H1 (cell line): ENCODE measurements around the gene RIPPLY1. TPM values are rescaled to one million over a fixed set of nuclear protein-coding genes. Genes with fewer than 3 reads are reported as not detected.

ENCODE experiments used
- CTCF ChIA-PET: fragments of 300-600 bp; sonication (Branson Sonifier 250); formaldehyde crosslinking; loops from one replicate; lab custom pipeline; 2021; ENCODE audit not compliant: partially characterized antibody; lab: Charles Lee
- POLR2A ChIA-PET: fragments of 300-600 bp; sonication (Branson Sonifier 250); formaldehyde crosslinking; loops from one replicate; lab custom pipeline; 2021; ENCODE audit warnings: inconsistent platforms; ENCODE audit not compliant: partially characterized antibody; lab: Charles Lee
- DNase-seq, 2 experiments: peaks; one replicate each; pipeline versions ENCODE4 v3.0.0 to v3.0.0-alpha.2; 2010 to 2022; ENCODE audit warnings: low spot score in 2 of 2, low read depth in 1 of 2, mixed read lengths in 1 of 2
- FAIRE-seq: peaks from 2 replicates; lab custom pipeline; 2011; peaks lifted over from hg19 to GRCh38; lab: Jason Lieb, UNC
- H2AFZ ChIP-seq: 2 replicates; pipeline ENCODE4 v1.8.1; 2012; ENCODE audit warnings: low read length, inconsistent platforms
- H2AK5ac ChIP-seq: 2 replicates; pipeline ENCODE4 v1.6.1; 2013; ENCODE audit warnings: low read depth, low read length
- H2BK120ac ChIP-seq: replicated peaks from 2 replicates; pipeline ENCODE3; 2013; ENCODE audit warnings: low read depth, low read length, inconsistent platforms
- H2BK12ac ChIP-seq: 2 replicates; pipeline ENCODE4 v1.6.1; 2013; ENCODE audit warnings: low read depth, low read length
- H2BK15ac ChIP-seq: 2 replicates; pipeline ENCODE4 v1.6.1; 2013; ENCODE audit warnings: low read length
- H2BK20ac ChIP-seq: 2 replicates; pipeline ENCODE4 v1.6.1; 2013; ENCODE audit warnings: low read length
- H2BK5ac ChIP-seq: 2 replicates; pipeline ENCODE4 v1.6.1; 2013; ENCODE audit warnings: low read depth, low read length
- H3K14ac ChIP-seq: 2 replicates; pipeline ENCODE4 v1.6.1; 2013; ENCODE audit warnings: inconsistent platforms; ENCODE audit not compliant: insufficient read length
- H3K18ac ChIP-seq: 2 replicates; pipeline ENCODE4 v1.6.1; 2013; ENCODE audit warnings: low read length; ENCODE audit errors: extremely low read depth
- H3K23ac ChIP-seq: 2 replicates; pipeline ENCODE4 v1.6.1; 2013; ENCODE audit warnings: inconsistent platforms; ENCODE audit not compliant: insufficient read length
- H3K23me2 ChIP-seq: 2 replicates; pipeline ENCODE4 v1.6.1; 2013; ENCODE audit warnings: low read depth, low read length
- H3K27ac ChIP-seq: 2 replicates; pipeline ENCODE4 v1.6.1; 2011; ENCODE audit warnings: low read depth, low read length, inconsistent platforms
- H3K27me3 ChIP-seq, 4 experiments: replicated peaks in 1 of 4; 1 replicate in 1 of 4; 2 replicates in 3 of 4; pipeline versions ENCODE4 v1.6.1 to v1.8.1; 2011 to 2013; ENCODE audit warnings: low read length in 3 of 4, mild to moderate bottlenecking in 3 of 4, inconsistent platforms in 2 of 4, mixed read lengths in 2 of 4, moderate library complexity in 1 of 4; ENCODE audit not compliant: control insufficient read depth in 3 of 4, insufficient read depth in 3 of 4; ENCODE audit errors: extremely low read depth in 1 of 4
- H3K36me3 ChIP-seq, 4 experiments: 2 replicates each; pipeline versions ENCODE4 v1.6.1 to v1.8.1; 2011 to 2013; ENCODE audit warnings: mild to moderate bottlenecking in 4 of 4, low read length in 3 of 4, moderate library complexity in 2 of 4, control low read depth in 1 of 4, inconsistent platforms in 1 of 4; ENCODE audit not compliant: insufficient read depth in 4 of 4, control insufficient read depth in 2 of 4
- H3K4ac ChIP-seq: replicated peaks from 2 replicates; pipeline ENCODE3; 2013; ENCODE audit warnings: low read length, low read depth, mixed read lengths, inconsistent platforms; ENCODE audit not compliant: insufficient read length
- H3K4me1 ChIP-seq, 4 experiments: replicated peaks in 1 of 4; 1 replicate in 1 of 4; 2 replicates in 3 of 4; pipeline versions ENCODE4 v1.6.1 to v1.8.1; 2011 to 2013; ENCODE audit warnings: low read length in 3 of 4, inconsistent platforms in 2 of 4, mixed read lengths in 1 of 4; ENCODE audit not compliant: insufficient read depth in 4 of 4, control insufficient read depth in 3 of 4
- H3K4me2 ChIP-seq, 2 experiments: 2 replicates each; pipeline versions ENCODE4 v1.6.1 to v1.8.1; 2011 to 2013; ENCODE audit warnings: low read depth in 2 of 2, low read length in 2 of 2, control low read depth in 1 of 2, inconsistent platforms in 1 of 2, mild to moderate bottlenecking in 1 of 2; ENCODE audit not compliant: insufficient read depth in 1 of 2
- H3K4me3 ChIP-seq, 4 experiments: fragments of 200-600, 300-600 bp in 1 of 4; sonication (generic), shearing (Covaris generic), sonication (Bioruptor Twin) in 1 of 4; 2 replicates each; pipeline versions ENCODE4 v1.5.1 to v1.8.1; 2011 to 2016; ENCODE audit warnings: low read length in 4 of 4, low read depth in 3 of 4, control low read depth in 2 of 4, inconsistent platforms in 2 of 4, mild to moderate bottlenecking in 2 of 4, mixed read lengths in 1 of 4, moderate library complexity in 1 of 4; ENCODE audit not compliant: insufficient read depth in 2 of 4; ENCODE audit errors: extremely low read depth in 1 of 4
- H3K56ac ChIP-seq: replicated peaks from 2 replicates; pipeline ENCODE3; 2013; ENCODE audit warnings: low read depth, mild to moderate bottlenecking, mixed read lengths, low read length, inconsistent platforms; ENCODE audit not compliant: insufficient read length
- H3K79me1 ChIP-seq: 2 replicates; pipeline ENCODE4 v1.6.1; 2013; ENCODE audit warnings: low read depth, low read length, control low read depth
- H3K79me2 ChIP-seq, 2 experiments: 2 replicates each; pipeline versions ENCODE4 v1.6.1 to v1.8.1; 2012 to 2013; ENCODE audit warnings: low read length in 2 of 2, mild to moderate bottlenecking in 2 of 2, inconsistent platforms in 1 of 2; ENCODE audit not compliant: insufficient read depth in 2 of 2, control insufficient read depth in 1 of 2
- H3K9ac ChIP-seq, 4 experiments: replicated peaks in 1 of 4; 1 replicate in 1 of 4; 2 replicates in 3 of 4; pipeline versions ENCODE4 v1.6.1 to v1.8.1; 2011 to 2013; ENCODE audit warnings: low read depth in 3 of 4, low read length in 3 of 4, control low read depth in 2 of 4, mild to moderate bottlenecking in 2 of 4, moderate library complexity in 2 of 4, inconsistent platforms in 1 of 4; ENCODE audit errors: extremely low read depth in 1 of 4
- H3K9me3 ChIP-seq, 2 experiments: 2 replicates each; pipeline versions ENCODE4 v1.6.1 to v1.8.1; 2012 to 2013; ENCODE audit warnings: mild to moderate bottlenecking in 2 of 2, moderate library complexity in 2 of 2, control low read depth in 1 of 2, inconsistent platforms in 1 of 2, low read depth in 1 of 2, low read length in 1 of 2, mixed read lengths in 1 of 2; ENCODE audit not compliant: insufficient read depth in 2 of 2
- H4K20me1 ChIP-seq, 2 experiments: replicated peaks in 1 of 2; 2 replicates each; pipeline versions ENCODE3 to v1.8.1; 2011 to 2013; ENCODE audit warnings: inconsistent platforms in 2 of 2, low read length in 2 of 2, mild to moderate bottlenecking in 1 of 2; ENCODE audit not compliant: insufficient read depth in 2 of 2, control insufficient read depth in 1 of 2
- H4K5ac ChIP-seq: 2 replicates; pipeline ENCODE4 v1.6.1; 2013; ENCODE audit warnings: low read length, low read depth, mixed read lengths, inconsistent platforms; ENCODE audit not compliant: insufficient read length
- H4K8ac ChIP-seq: 2 replicates; pipeline ENCODE4 v1.8.0; 2013; ENCODE audit warnings: mild to moderate bottlenecking, moderate library complexity, low read length, inconsistent platforms; ENCODE audit not compliant: insufficient read depth; ENCODE audit errors: extremely low read depth
- H4K91ac ChIP-seq: replicated peaks from 2 replicates; pipeline ENCODE3; 2013; ENCODE audit warnings: low read length, mixed read lengths, inconsistent platforms; ENCODE audit not compliant: insufficient read length
- CBX8 ChIP-seq: fragments of 300-800, 300-1000 bp; sonication (generic); IDR thresholded peaks from 2 replicates; pipeline ENCODE4 v1.7.1; 2016; ENCODE audit warnings: low read depth, low read length, borderline replicate concordance
- CEBPB ChIP-seq: IDR thresholded peaks from 2 replicates; pipeline ENCODE4 v1.6.1; 2012; ENCODE audit warnings: low read depth, low read length
- CREB1 ChIP-seq: IDR thresholded peaks from 2 replicates; pipeline ENCODE4 v1.6.1; 2012; ENCODE audit warnings: inconsistent platforms
- CTBP2 ChIP-seq: IDR thresholded peaks from 2 replicates; pipeline ENCODE4 v1.7.0; 2011; ENCODE audit warnings: borderline replicate concordance, mild to moderate bottlenecking, moderate library complexity, mixed read lengths, low read length; ENCODE audit not compliant: insufficient read depth, insufficient read length
- GABPA ChIP-seq: IDR thresholded peaks from 2 replicates; pipeline ENCODE4 v1.6.1; 2011; ENCODE audit warnings: mild to moderate bottlenecking, low read length, moderate library complexity, borderline replicate concordance; ENCODE audit not compliant: insufficient read depth
- GTF2F1 ChIP-seq: IDR thresholded peaks from 2 replicates; pipeline ENCODE4 v1.6.1; 2012; ENCODE audit warnings: low read depth, low read length, improper control_type of control experiment, borderline replicate concordance
- JUND ChIP-seq: IDR thresholded peaks from 2 replicates; pipeline ENCODE4 v1.6.1; 2011; ENCODE audit warnings: mild to moderate bottlenecking, improper control_type of control experiment, low read length
- KDM5A ChIP-seq: fragments of 200-600 bp; IDR thresholded peaks from 2 replicates; pipeline ENCODE4 v1.7.1; 2012; ENCODE audit warnings: mild to moderate bottlenecking, low read length, inconsistent platforms, mixed read lengths
- NANOG ChIP-seq: IDR thresholded peaks from 2 replicates; pipeline ENCODE4 v1.6.1; 2011; ENCODE audit warnings: low read length, low read depth, mild to moderate bottlenecking, inconsistent platforms; ENCODE audit not compliant: insufficient read depth, poor library complexity, severe bottlenecking
- POU5F1 ChIP-seq: IDR thresholded peaks from 2 replicates; pipeline ENCODE4 v1.6.1; 2011; ENCODE audit warnings: low read depth, mild to moderate bottlenecking, low read length, moderate library complexity
- RFX5 ChIP-seq: IDR thresholded peaks from 2 replicates; pipeline ENCODE4 v1.6.1; 2011; ENCODE audit warnings: low read depth, low read length, improper control_type of control experiment, borderline replicate concordance
- RNF2 ChIP-seq: fragments of 200-900, 300-1000 bp; sonication (generic); IDR thresholded peaks from 2 replicates; pipeline ENCODE4 v1.7.1; 2016; ENCODE audit warnings: borderline replicate concordance, low read depth, mild to moderate bottlenecking, antibody characterized with exemption, low read length; ENCODE audit not compliant: poor library complexity, severe bottlenecking; ENCODE audit errors: missing control alignments
- RXRA ChIP-seq: IDR thresholded peaks from 2 replicates; pipeline ENCODE4 v1.6.1; 2011; ENCODE audit warnings: low read depth, mild to moderate bottlenecking, low read length, moderate library complexity; ENCODE audit not compliant: insufficient read depth
- SP4 ChIP-seq: IDR thresholded peaks from 2 replicates; pipeline ENCODE4 v1.6.1; 2012; ENCODE audit warnings: low read length, inconsistent platforms
- TBP ChIP-seq: IDR thresholded peaks from 2 replicates; pipeline ENCODE4 v1.6.1; 2011; ENCODE audit warnings: low read depth, low read length, improper control_type of control experiment
- WGBS, 2 experiments: shearing (Covaris generic) in 1 of 2; methylation state at CpG; one replicate each; pipeline versions ENCODE4 v1.1.6 to v1.1.7; 2013 to 2015; ENCODE audit warnings: low lambda C conversion rate in 2 of 2, mixed read lengths in 2 of 2, inconsistent platforms in 1 of 2, low coverage in 1 of 2, missing lambda C conversion rate in 1 of 2; ENCODE audit not compliant: insufficient replicate concordance in 2 of 2, insufficient coverage in 1 of 2, insufficient read length in 1 of 2; ENCODE audit errors: extremely low coverage in 1 of 2, missing lambda C conversion rate in 1 of 2; 5-methylcytosine and 5-hydroxymethylcytosine counted together
- polyA plus RNA-seq, 7 experiments: library from polyadenylated mRNA; depleted of rRNA in 3 of 7; stranded (reverse) in 5 of 7; unstranded in 2 of 7; fragments of >200 nt in 5 of 7; fragments of 200-250 nt in 2 of 7; gene quantifications; 1 replicate in 5 of 7; 2 replicates in 1 of 7; 4 replicates in 1 of 7; pipeline versions ENCODE4 v1.2.1 to v1.2.3, GENCODE V29; 2011 to 2013; ENCODE audit warnings: missing spikeins in 2 of 7, mixed read lengths in 2 of 7
- total RNA-seq: library from RNA; stranded (reverse); fragmentation: NEBNext Ultra II Directional; extraction: Animal tissue kit (Norgen Biotek cat#: 25700); gene quantifications from 2 replicates; pipeline ENCODE4 v1.2.1, GENCODE V29; 2021

RIPPLY1 gene
- total and polyA plus RNA-seq, 2 of the 8 experiments (the other 6 are each of a cell fraction or from before 2014, with no cell fraction given) = not detected

DNA sequence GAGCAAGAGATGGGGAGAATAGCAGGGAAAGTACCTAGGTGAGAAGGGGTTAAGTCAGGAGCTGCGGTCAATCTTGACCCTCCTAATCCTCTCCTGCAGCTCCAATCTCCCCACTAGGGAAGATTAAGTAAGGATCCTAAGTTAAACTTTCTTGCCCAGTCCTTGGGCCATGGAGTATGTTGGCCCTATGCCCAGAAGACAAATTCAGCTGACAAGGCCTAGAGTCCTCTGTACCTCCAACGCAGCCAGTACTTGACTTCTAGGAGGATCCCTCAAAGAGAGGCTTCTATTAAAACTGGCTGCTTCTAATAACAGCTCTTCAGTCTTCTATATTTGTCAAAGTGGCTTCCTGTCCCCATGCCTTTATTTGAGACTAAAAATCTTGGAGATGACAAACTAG is 18.5 kb upstream of the RIPPLY1 start:
- Histone ChIP-seq H3K36me3 (no peaks in the 10 kb centered on the region), H3K4ac (no peak overlapping the region), H3K23me2 (no peaks in the 10 kb centered on the region), H2BK15ac (no peak overlapping the region), H3K18ac (no peak overlapping the region), H2AFZ (no peak overlapping the region), H2BK20ac (no peak overlapping the region), H3K4me2 (no peak overlapping the region), H4K20me1 (no peaks in the 10 kb centered on the region), H3K9me3 (no peaks in the 10 kb centered on the region), H3K79me1 (no peaks in the 10 kb centered on the region), H3K9ac (no peak overlapping the region), H2BK12ac (no peak overlapping the region), H2BK5ac (no peak overlapping the region), H3K56ac (no peak overlapping the region), H3K23ac (no peak overlapping the region), H3K14ac (no peak overlapping the region), H2AK5ac (no peak overlapping the region), H3K79me2 (no peaks in the 10 kb centered on the region), H4K91ac (no peak overlapping the region), H4K5ac (no peak overlapping the region), H3K27me3 (no peaks in the 10 kb centered on the region), H2BK120ac (no peak overlapping the region), H3K4me3 (no peak overlapping the region), H4K8ac (no peak overlapping the region), H3K27ac (no peak overlapping the region), H3K4me1 (peaks cover 0 to 8% (median 0%) of the 10 kb centered on the region in 4 experiments; a peak in 2 of 7 replicates)
- ChIA-PET POLR2A (no interaction called here), CTCF (interaction anchor here (0.8 to 1.8 kb wide), 5 partner anchors 9 to 27 kb away, joined by 3 to 8 read pairs (median 4); partner anchors contain the start of gene RIPPLY1)
- FAIRE-seq (no peak), DNase-seq (no peak)
- WGBS, 2 experiments = 100% methylated on average over 2 of the region's 2 CpGs; no CpG with 5 or more reads in 1 of the 2 experiments
- TF ChIP-seq TBP (no peak), POU5F1 (no peak), RFX5 (no peak), CEBPB (no peak), GABPA (no peak), NANOG (no peak), CTBP2 (no peak), GTF2F1 (no peak), JUND (no peak), RNF2 (no peak), RXRA (no peak), SP4 (no peak), KDM5A (no peak), CBX8 (no peak), CREB1 (no peak)
